T47D (cell line): ENCODE data around the gene PRSS38.

Experiments
- DNase-seq, 2 experiments: peaks; one replicate each; pipeline versions ENCODE4 v3.0.0 to v3.0.0-alpha.2; 2011 to 2012; ENCODE audit warnings: low read depth in 1 of 2, low spot score in 1 of 2
- JUND ChIP-seq: IDR thresholded peaks from 2 replicates; pipeline ENCODE4 v1.6.1; 2012; ENCODE audit warnings: low read depth
- in situ Hi-C: cut with HindIII; loops from 2 replicates; pipeline ENCODE4 v1.10.0; 2016; ENCODE audit warnings: low sequenced_read_pairs, low pct_unique_long_range_greater_than_20kb

The PRSS38 gene

DNA sequence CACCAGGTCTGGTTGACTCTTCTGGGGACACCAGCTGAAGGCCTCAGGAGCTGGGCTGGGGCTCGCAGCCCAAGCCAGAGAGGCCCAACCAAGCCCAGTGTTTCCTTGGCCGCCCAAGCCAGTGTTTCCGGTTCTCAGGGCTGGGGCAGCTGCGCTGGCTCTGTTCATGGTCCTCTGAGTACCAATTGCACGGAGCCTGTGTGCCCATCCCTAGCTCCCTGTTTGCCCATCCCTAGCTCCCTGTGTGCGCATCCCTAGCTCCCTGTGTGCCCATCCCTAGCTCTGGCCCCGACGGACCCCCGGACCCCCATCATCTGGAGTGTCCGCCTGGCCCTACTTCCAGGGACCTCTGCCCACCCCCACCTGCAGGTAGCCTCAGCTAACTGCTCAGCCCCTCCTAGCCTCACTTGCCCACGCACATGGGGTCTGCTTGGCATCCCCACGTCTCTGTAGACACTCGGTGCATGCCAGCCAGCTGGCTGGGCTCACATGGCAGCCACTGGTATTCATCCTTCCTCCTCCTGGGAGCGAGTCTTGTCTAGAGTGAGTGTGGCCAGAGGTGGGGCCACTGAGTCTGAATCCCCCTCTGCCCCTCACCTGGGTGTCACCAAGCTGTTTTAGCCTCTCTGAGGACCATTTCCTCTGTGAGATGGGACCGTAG is 68.3 kb downstream of the PRSS38 start:
- no peak for TF ChIP-seq JUND
- DNase-seq, result peak in 1 of 2 experiments; percentile 61
- in situ Hi-C loops, result no loop called here

DNA sequence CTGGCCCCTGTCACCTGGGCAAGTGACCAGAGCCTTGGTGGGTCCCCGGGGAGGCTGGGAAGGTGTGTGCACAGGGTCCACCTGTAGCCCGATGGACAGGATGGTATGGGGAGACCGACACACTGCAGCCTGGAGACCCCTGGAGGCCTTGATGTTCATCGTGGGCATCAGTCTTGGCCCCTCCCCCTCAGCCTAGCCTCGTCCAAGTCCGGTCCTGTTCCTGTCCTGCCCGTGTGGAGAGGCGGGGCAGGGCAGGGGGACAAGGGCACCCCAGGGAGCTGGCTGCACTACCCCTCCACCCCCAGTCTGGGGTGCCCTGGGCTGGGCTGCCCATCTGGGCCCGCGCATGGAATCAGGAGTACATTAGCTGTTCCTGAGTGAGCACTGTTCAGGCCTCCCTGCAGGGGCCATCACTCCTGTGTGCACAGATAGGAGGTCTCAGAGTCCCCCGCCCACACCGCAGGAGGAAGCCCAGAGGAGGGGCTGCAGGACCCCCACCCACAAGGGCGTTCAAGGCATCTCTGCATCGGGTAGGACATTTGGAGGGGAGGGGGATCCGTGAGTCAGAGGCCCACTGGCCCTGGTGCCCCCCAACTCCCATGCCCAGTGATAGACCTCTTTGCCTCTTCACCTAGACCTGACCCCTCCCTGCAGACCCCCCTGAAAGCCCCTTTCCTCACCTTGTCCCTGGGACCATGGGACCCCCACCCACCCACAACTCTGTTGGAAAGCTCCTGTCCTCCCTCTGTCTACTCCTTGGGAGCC is 69.1 kb downstream of the PRSS38 start:
- no peak for TF ChIP-seq JUND
- DNase-seq, result no peak
- in situ Hi-C loops, result no loop called here

DNA sequence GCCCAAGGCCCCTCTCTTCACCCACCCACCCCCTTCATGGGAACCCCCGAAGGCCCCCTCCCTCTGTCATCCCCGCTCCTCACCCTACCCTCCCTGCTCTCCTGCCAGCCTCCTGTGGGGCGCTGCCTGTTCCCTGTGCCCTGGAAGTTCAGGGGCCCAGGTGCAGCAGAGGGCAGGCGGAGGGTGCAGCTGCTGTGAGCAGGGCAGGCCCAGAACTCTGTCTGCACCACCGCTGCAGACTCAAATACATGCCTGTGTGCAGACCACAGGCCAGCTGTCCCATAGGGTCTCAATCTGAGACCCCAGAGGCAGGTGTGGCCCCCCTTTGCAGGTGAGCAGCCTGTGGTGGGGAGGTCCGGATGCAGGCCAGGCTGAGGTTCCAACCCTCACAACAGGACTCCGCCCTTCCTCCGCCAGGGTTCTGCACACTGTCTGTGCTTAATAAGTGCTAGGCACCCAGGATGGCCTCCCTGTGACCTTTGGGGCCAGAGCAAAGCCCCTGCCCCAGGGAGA is 69.7 kb downstream of the PRSS38 start:
- TF ChIP-seq JUND, result no peak
- no peak for DNase-seq
- in situ Hi-C loops, result no loop called here

DNA sequence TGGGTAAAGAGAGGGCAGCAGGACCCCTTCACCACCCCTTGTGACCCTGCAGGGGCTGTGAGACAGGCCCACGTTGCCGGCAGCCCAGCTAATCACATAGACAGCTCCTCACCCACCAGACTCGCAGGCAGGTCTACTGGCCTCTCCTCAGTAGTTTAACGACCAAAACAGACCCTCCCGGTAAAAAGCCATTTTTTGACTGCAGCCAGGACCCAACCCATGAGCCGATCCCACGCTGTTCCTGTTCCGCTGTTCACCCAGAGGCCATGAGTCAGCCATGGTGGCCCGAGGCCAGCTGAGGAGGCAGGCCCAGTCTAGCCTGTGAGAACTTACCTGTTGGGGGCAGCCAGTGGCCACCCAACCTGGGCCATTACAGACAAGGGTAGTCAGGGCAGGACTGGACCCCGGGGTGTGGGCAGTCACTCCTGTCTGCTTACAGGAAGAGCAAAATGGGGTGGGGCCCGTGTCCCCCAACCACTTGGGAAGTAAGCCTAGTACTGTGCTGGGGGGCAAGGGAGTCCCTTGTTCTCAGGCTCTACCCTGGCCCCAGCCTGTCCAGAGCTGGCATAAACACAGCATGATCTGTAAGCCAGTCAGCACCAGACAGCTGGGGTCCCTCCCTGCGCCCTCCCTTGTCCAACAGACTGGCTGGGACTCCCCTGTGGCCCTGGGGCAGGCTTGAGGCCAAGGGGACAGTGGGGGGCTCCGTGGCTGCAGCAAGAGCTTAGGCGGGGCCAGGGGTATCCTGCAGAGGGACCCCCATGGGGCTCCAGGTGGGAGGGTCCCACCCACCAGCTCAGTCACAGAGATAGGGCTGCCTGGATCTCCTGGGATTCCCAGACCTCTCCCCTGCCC is 70.4 kb downstream of the PRSS38 start:
- peak; percentile 55 to 77 for DNase-seq
- in situ Hi-C loops, result no loop called here
- TF ChIP-seq JUND, result no peak

DNA sequence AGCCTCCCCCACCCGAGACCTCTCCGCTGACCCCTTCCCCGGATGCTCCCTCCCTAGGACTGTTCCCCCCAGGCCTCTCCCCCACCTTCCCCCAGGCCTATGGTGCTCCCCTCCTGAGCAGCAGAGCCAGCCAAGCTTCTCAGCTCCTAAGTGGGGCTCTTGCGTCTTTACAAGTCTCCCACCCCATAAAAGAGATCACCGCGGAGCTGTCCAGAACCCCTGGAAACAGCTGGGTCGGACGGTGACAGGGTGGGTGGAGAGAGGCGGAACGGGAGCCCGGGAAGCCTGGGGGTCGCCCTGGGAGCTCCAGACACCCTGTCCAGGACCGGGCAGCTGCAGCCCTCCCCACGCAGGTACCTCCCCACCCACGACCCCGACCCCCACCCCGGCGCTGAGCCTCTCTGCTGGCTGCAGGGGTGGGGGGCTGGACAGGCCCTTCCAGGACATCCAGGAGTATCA is 71.1 kb downstream of the PRSS38 start:
- in situ Hi-C loops, result no loop called here
- no peak for DNase-seq

DNA sequence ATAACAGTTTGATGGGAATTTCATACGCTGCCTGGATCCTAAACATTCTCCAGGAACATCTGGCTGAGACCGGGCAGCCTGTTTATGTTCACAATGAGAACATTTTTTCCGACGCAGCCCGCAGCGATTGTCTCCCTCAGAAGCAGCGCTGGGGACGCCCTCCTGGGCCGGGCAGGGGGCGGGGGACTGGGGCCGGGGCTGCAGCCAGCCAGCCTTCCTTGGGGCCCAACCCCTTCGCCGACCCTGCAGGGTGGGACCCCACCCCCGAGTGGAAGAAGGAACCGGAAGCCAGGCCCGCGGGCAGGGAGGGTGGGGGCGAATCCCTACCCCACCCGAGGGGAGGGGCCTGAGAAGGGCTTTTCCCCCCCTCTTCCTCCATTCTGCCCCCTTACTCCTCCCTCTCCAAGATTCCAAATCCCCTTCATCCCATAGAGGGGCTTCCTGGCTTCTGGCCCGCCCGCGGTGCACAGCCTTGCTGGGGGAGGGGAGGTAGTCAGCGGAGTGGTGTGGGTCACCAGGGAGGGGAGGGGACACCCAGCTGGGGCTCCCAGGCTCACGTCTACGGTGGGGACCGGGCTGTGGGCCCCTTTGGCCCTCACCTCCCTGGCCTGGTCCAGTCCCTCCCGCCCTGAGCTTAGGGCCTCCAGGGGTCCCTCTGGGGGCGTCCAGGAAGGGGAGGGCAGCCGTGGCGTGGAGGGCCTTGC is 71.7 kb downstream of the PRSS38 start:
- DNase-seq, result no peak

More for the DNA sequence above, 71.1 kb downstream of the PRSS38 start:
- no peak for TF ChIP-seq JUND

DNA sequence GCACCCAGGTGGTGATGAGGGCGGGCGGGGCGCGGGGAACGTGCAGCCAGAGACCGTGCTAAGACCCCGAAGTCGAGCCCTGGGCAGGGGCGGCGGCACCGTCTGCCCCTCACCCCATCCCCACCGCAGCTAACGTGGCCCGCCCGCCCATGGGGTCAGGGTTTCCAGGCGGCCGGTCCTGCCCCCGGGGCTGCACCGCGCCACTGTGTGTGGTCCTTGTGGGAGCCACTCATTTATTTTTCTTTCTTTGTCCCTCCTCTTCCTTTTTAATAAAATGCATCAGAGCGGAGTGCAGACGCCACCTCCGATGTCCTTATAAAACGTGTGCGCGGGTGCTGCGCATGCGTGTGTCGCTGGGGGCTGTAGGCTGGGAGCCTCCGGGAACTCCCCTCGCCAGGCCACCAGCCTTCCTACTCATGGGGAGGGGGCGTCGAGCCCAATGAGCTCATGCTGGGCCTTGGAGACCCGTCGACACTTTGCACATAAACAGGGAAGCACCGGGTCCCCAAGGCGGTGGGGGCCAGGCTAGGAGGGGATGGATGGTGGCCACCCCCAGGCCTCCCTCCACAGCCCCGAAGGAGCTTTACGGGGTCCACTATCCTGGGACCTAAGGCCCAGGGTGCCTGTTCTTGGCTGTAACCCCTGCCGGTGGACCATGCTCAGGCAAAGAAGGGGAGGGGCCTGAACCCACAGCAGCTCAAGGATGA is 72.4 kb downstream of the PRSS38 start:
- in situ Hi-C loops, result no loop called here
- no peak for TF ChIP-seq JUND
- DNase-seq, result no peak

More for the DNA sequence above, 71.7 kb downstream of the PRSS38 start:
- in situ Hi-C loops, result no loop called here
- TF ChIP-seq JUND, result no peak

DNA sequence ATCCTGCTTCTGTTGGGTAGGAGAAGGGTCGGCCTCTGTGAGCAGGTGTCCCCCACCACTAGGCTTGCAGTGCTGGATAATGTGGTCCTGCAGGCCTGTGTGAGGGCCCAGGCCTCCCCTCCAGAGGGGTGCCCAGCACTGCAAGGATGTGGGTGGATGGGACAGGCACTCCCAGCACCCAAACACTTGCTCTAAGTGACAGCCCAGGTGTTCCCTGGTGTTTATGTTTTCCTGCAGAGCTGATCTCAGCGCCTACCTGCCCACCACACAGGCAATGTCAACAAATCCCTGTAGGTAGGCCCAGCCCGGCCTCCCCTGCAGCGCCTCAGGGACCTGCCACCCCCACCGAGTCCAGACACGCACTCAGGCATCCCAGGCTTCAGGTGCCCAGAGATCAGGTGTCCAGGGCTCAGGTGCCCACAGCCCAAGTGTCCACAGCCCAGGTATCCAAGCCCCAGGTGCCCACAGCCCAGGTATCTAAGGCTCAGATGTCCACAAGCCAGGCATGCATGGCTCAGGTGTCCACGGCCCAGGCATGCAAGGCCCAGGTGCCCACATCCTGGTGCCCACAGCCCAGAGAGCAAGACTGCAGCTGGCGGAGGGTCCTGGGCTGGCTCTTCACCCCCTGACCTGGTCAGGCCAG is 73.0 kb downstream of the PRSS38 start:
- no peak for DNase-seq
- in situ Hi-C loops, result no loop called here
- no peak for TF ChIP-seq JUND

DNA sequence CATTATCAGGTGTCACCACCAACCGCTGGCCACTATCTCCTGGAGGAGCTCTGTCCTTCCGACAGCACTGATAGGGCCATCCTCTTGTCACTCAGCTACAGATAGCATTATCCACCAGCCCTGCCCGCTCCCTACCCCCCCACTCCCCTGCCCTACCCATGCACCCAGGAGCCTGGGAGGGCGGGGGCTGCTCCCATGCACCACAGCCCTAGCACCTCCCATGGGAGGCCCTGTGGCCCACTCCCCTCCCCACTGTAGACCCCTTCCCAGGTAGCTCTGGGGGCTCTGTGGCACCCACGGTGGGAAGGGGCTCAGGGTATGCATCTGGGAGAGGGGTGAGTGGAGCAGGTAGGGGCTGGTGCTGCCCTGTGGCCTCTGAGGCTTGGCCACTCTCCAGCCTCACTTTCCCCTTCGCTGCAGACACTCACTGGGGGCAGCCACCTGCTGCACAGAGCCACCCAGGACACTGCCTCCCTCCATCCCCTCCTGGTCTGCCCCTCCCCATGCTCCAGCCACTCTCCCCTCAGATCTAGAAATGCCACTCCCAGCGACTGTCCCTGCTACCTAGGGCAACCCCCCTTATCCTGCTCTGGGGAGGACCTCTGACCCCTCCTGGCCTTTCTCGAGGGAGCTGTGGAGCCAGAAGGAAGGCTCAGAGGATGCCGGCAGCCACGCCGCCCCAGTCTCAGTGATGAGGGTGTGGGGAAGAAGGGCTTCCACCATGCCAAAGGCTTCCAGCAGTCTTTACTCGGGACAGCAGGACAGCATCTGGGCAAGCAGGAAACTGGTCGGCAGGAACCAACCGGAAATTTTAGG is 73.8 kb downstream of the PRSS38 start:
- TF ChIP-seq JUND, result no peak
- in situ Hi-C loops, result no loop called here
- no peak for DNase-seq

DNA sequence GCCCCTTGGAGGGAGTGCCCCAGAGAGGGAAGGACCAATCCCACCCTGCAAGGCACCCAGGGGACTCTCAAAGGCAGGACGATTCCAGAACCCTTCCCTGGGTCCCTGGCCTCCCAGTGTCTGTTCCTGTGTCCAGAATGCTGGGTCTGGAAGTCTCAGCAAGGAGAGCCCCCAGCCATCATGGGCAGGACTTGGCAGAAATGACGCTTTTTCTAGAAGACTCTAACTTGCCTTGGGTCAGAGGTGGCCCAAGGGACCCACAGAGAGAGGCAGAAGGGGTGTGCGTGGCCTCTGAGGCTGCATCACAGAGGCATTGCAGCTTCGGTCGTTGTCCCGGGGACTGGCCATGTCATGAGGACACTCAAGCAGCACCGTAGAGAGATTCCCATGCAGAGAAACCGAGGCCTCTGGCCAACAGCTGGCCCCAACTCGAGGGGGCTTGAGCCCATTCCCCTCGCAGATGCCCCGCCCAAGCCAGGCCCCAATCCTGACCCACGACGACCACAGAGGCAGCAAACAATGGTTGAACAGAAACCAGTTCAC is 74.5 kb downstream of the PRSS38 start:
- DNase-seq, result no peak
- no peak for TF ChIP-seq JUND
- in situ Hi-C loops, result no loop called here
